Activated CD4-positive, alpha-beta memory T cell treated with anti-CD3 and anti-CD28 coated beads for 36 hours (primary cell): Measurements from ENCODE around the gene ENPP4. TPM values are rescaled to one million over a fixed set of nuclear protein-coding genes. Genes with fewer than 3 reads are reported as not detected.
"Not testable (repeated sequence)": the region's sequence is repeated elsewhere in the genome, so short reads cannot be mapped to it uniquely, and the experiment has no call there.

Source experiments
- CTCF ChIA-PET: fragments of 350-600 bp; sonication (Branson Sonifier 250); formaldehyde crosslinking; loops from one replicate; lab custom pipeline; 2021; ENCODE audit warnings: antibody characterized with exemption, inconsistent platforms; lab: Charles Lee
- POLR2A ChIA-PET: fragments of 350-600 bp; sonication (Branson Sonifier 250); formaldehyde crosslinking; loops from one replicate; lab custom pipeline; 2021; ENCODE audit warnings: antibody characterized with exemption; lab: Charles Lee
- DNase-seq: peaks from one replicate; pipeline ENCODE4 v3.0.0-alpha.2; 2020
- H3K27ac Mint-ChIP-seq: one replicate; pipeline ENCODE4 v1.8.0; 2021; ENCODE audit warnings: mixed read lengths
- H3K27me3 Mint-ChIP-seq: one replicate; pipeline ENCODE4 v1.8.0; 2021; ENCODE audit warnings: mixed read lengths
- H3K36me3 Mint-ChIP-seq: one replicate; pipeline ENCODE4 v1.8.0; 2021; ENCODE audit warnings: mixed read lengths
- H3K4me1 Mint-ChIP-seq: one replicate; pipeline ENCODE4 v1.8.0; 2021; ENCODE audit warnings: low read depth, mixed read lengths
- H3K4me3 Mint-ChIP-seq: one replicate; pipeline ENCODE4 v1.8.0; 2021; ENCODE audit warnings: mild to moderate bottlenecking, mixed read lengths
- H3K9me3 Mint-ChIP-seq: one replicate; pipeline ENCODE4 v1.8.0; 2021; ENCODE audit warnings: mixed read lengths
- intact Hi-C: fragments of 100-400 bp; cut with micrococcal nuclease; formaldehyde crosslinking; loops from one replicate; pipeline ENCODE4 v1.15.1; 2023
- total RNA-seq, 2 experiments: library from RNA; stranded (reverse); gene quantifications; one replicate each; pipeline ENCODE4 v1.2.3, GENCODE V29; 2021

ENPP4 gene
- total RNA-seq, 2 experiments from 2014 or later = 8.5 to 8.8 TPM

GRCh38 chr6:46104209-46104608, 25.6 kb upstream of the ENPP4 start:
- ChIA-PET CTCF (interaction anchor here (3.3 kb wide), 1 partner anchor 14 kb away, joined by 12 read pairs; no protein-coding TSS in a partner anchor), POLR2A (no interaction called here)
- Mint-ChIP-seq H3K4me3 (no peak overlapping the region), H3K27ac (no peak overlapping the region), H3K27me3 (no peaks in the 10 kb centered on the region), H3K36me3 (peaks cover 8% of the 10 kb centered on the region), H3K9me3 (peaks cover 12% of the 10 kb centered on the region), H3K4me1 (peaks cover 22% of the 10 kb centered on the region)
- DNase-seq = no peak
- intact Hi-C loops = no loop called here

GRCh38 chr6:46105568-46105967, 24.2 kb upstream of the ENPP4 start:
- Mint-ChIP-seq H3K4me3 (no peak overlapping the region), H3K4me1 (peaks cover 22% of the 10 kb centered on the region), H3K36me3 (peaks cover 14% of the 10 kb centered on the region), H3K9me3 (peaks cover 17% of the 10 kb centered on the region), H3K27ac (no peak overlapping the region), H3K27me3 (no peaks in the 10 kb centered on the region)
- ChIA-PET CTCF (interaction anchor here (3.3 kb wide), 1 partner anchor 15 kb away, joined by 12 read pairs; no protein-coding TSS in a partner anchor), POLR2A (no interaction called here)
- intact Hi-C loops = no loop called here
- no peak for DNase-seq

- Mint-ChIP-seq H3K27ac (no peak overlapping the region), H3K4me1 (peaks cover 5% of the 10 kb centered on the region)
- CTCF ChIA-PET = interaction anchor here (0.6 kb wide), 1 partner anchor 877 kb away, joined by 3 read pairs; no protein-coding TSS in a partner anchor
Observed at GRCh38 chr6:46113370-46113769, 16.4 kb upstream of the ENPP4 start.

GRCh38 chr6:46115634-46116033, 14.2 kb upstream of the ENPP4 start:
- CTCF ChIA-PET = no interaction called here
- no peak for DNase-seq
- intact Hi-C loops = no loop called here
- H3K4me1 Mint-ChIP-seq = peaks cover 15% of the 10 kb centered on the region
- peaks cover 19% of the 10 kb centered on the region for H3K36me3 Mint-ChIP-seq
- no peak overlapping the region for H3K27ac Mint-ChIP-seq
- POLR2A ChIA-PET = interaction anchor here (0.9 kb wide), 1 partner anchor 26 kb away, joined by 4 read pairs; no protein-coding TSS in a partner anchor
- H3K9me3 Mint-ChIP-seq = peaks cover 4% of the 10 kb centered on the region
- H3K4me3 Mint-ChIP-seq = no peak overlapping the region
- no peaks in the 10 kb centered on the region for H3K27me3 Mint-ChIP-seq

More at GRCh38 chr6:46113370-46113769, 16.4 kb upstream of the ENPP4 start:
- Mint-ChIP-seq H3K4me3 (no peak overlapping the region), H3K9me3 (peaks cover 8% of the 10 kb centered on the region), H3K27me3 (no peaks in the 10 kb centered on the region), H3K36me3 (peaks cover 18% of the 10 kb centered on the region)
- intact Hi-C loops = no loop called here
- POLR2A ChIA-PET = no interaction called here
- no peak for DNase-seq

GRCh38 chr6:46116289-46116688, 13.5 kb upstream of the ENPP4 start:
- H3K27me3 Mint-ChIP-seq = no peaks in the 10 kb centered on the region
- H3K36me3 Mint-ChIP-seq = peaks cover 24% of the 10 kb centered on the region
- ChIA-PET CTCF (no interaction called here), POLR2A (interaction anchor here (0.9 kb wide), 1 partner anchor 25 kb away, joined by 4 read pairs; no protein-coding TSS in a partner anchor)
- no peak for DNase-seq
- no peak overlapping the region for H3K4me3 Mint-ChIP-seq
- intact Hi-C loops = no loop called here
- peaks cover 4% of the 10 kb centered on the region for H3K9me3 Mint-ChIP-seq
- H3K4me1 Mint-ChIP-seq = peaks cover 15% of the 10 kb centered on the region
- H3K27ac Mint-ChIP-seq = no peak overlapping the region

GRCh38 chr6:46118157-46118556, 11.6 kb upstream of the ENPP4 start:
- CTCF ChIA-PET = no interaction called here
- no peak overlapping the region for H3K27ac Mint-ChIP-seq
- POLR2A ChIA-PET = no interaction called here

GRCh38 chr6:46118836-46119235, 11.0 kb upstream of the ENPP4 start:
- Mint-ChIP-seq H3K27me3 (no peaks in the 10 kb centered on the region), H3K4me3 (no peak overlapping the region), H3K36me3 (peaks cover 27% of the 10 kb centered on the region), H3K4me1 (peaks cover 15% of the 10 kb centered on the region), H3K27ac (no peak overlapping the region), H3K9me3 (peaks cover 9% of the 10 kb centered on the region)
- CTCF ChIA-PET = no interaction called here
- intact Hi-C loops = no loop called here
- POLR2A ChIA-PET = no interaction called here
- DNase-seq = no peak

More at GRCh38 chr6:46118157-46118556, 11.6 kb upstream of the ENPP4 start:
- intact Hi-C loops = no loop called here
- Mint-ChIP-seq H3K4me3 (no peak overlapping the region), H3K36me3 (peaks cover 28% of the 10 kb centered on the region), H3K4me1 (peaks cover 15% of the 10 kb centered on the region), H3K9me3 (peaks cover 9% of the 10 kb centered on the region), H3K27me3 (no peaks in the 10 kb centered on the region)
- DNase-seq = no peak

- peaks cover 27% of the 10 kb centered on the region for H3K36me3 Mint-ChIP-seq
- CTCF ChIA-PET = not testable (repeated sequence)
Observed at GRCh38 chr6:46119679-46120078, 10.1 kb upstream of the ENPP4 start.

GRCh38 chr6:46128476-46128875, 1.3 kb upstream of the ENPP4 start:
- no peak for DNase-seq
- CTCF ChIA-PET = interaction anchor here (1.3 to 3.1 kb wide), 3 partner anchors 38 to 282 kb away, joined by 4 to 17 read pairs (median 8); no protein-coding TSS in a partner anchor
- Mint-ChIP-seq H3K27me3 (no peaks in the 10 kb centered on the region), H3K36me3 (no peaks in the 10 kb centered on the region), H3K4me3 (peak overlapping the region; percentile 86), H3K27ac (no peak overlapping the region), H3K9me3 (no peaks in the 10 kb centered on the region), H3K4me1 (peaks cover 24% of the 10 kb centered on the region)
- POLR2A ChIA-PET = no interaction called here
- intact Hi-C loops = loop anchor here (2.0 to 10.0 kb wide), 2 partner anchors 42 to 84 kb away; partner anchors contain the start of gene ENPP5

More at GRCh38 chr6:46119679-46120078, 10.1 kb upstream of the ENPP4 start:
- POLR2A ChIA-PET, H3K27me3 Mint-ChIP-seq, H3K9me3 Mint-ChIP-seq, H3K27ac Mint-ChIP-seq, DNase-seq, H3K4me3 Mint-ChIP-seq: not testable (repeated sequence)
- intact Hi-C loops = loop anchor here (10.0 kb wide), 1 partner anchor 75 kb away; no protein-coding TSS in a partner anchor
- H3K4me1 Mint-ChIP-seq = peaks cover 15% of the 10 kb centered on the region

- peak overlapping the region; percentile 86 for H3K4me3 Mint-ChIP-seq
- H3K27ac Mint-ChIP-seq = peak overlapping the region; percentile 49
- ChIA-PET POLR2A (interaction anchor here (1.6 kb wide), 1 partner anchor 41 kb away, joined by 3 read pairs; no protein-coding TSS in a partner anchor), CTCF (interaction anchor here (0.8 to 3.1 kb wide), 6 partner anchors 9 to 281 kb away, joined by 3 to 17 read pairs (median 4); no protein-coding TSS in a partner anchor)
- intact Hi-C loops = loop anchor here (1.0 to 10.0 kb wide), 3 partner anchors 42 to 523 kb away; partner anchors contain the start of genes CYP39A1, ENPP5 and SLC25A27
- H3K36me3 Mint-ChIP-seq = no peaks in the 10 kb centered on the region
- peaks cover 30% of the 10 kb centered on the region for H3K4me1 Mint-ChIP-seq
- no peaks in the 10 kb centered on the region for H3K9me3 Mint-ChIP-seq
- DNase-seq = no peak
- no peaks in the 10 kb centered on the region for H3K27me3 Mint-ChIP-seq
Observed at GRCh38 chr6:46129291-46129628, 529 bp upstream of the ENPP4 start.

- DNase-seq = no peak
- H3K4me3 Mint-ChIP-seq = peak overlapping the region; percentile 86
- H3K27ac Mint-ChIP-seq = no peak overlapping the region
- intact Hi-C loops = loop anchor here (1.0 kb wide), 1 partner anchor 119 kb away; no protein-coding TSS in a partner anchor
- no peaks in the 10 kb centered on the region for H3K9me3 Mint-ChIP-seq
- H3K27me3 Mint-ChIP-seq = no peaks in the 10 kb centered on the region
- H3K36me3 Mint-ChIP-seq = no peaks in the 10 kb centered on the region
- ChIA-PET CTCF (interaction anchor here (3.1 kb wide), 1 partner anchor 41 kb away, joined by 17 read pairs; no protein-coding TSS in a partner anchor), POLR2A (interaction anchor here (0.7 to 1.5 kb wide), 2 partner anchors 87 to 207 kb away, joined by 3 to 4 read pairs; no protein-coding TSS in a partner anchor)
- H3K4me1 Mint-ChIP-seq = peaks cover 37% of the 10 kb centered on the region
Observed at GRCh38 chr6:46130666-46131065, 877 bp downstream of the ENPP4 start.

- H3K4me3 Mint-ChIP-seq, H3K27me3 Mint-ChIP-seq, H3K36me3 Mint-ChIP-seq, DNase-seq, H3K27ac Mint-ChIP-seq, H3K9me3 Mint-ChIP-seq, CTCF ChIA-PET, intact Hi-C loops: not testable (repeated sequence)
- peaks cover 38% of the 10 kb centered on the region for H3K4me1 Mint-ChIP-seq
- POLR2A ChIA-PET = interaction anchor here (1.5 kb wide), 1 partner anchor 207 kb away, joined by 4 read pairs; no protein-coding TSS in a partner anchor
Observed at GRCh38 chr6:46131291-46131690, 1.5 kb downstream of the ENPP4 start.
